Measurements from ENCODE around the gene TNS3. TPM values are rescaled to one million over a fixed set of nuclear protein-coding genes. Genes with fewer than 3 reads are reported as not detected.
A peak's percentile ranks its signal among the peaks of the same experiment; 100 is the strongest.
"Not testable (repeated sequence)": the region's sequence is repeated elsewhere in the genome, so short reads cannot be mapped to it uniquely, and the experiment has no call there.

The TNS3 gene
- total RNA-seq, 1 donor from 2014 or later = 42.4 TPM

DNA sequence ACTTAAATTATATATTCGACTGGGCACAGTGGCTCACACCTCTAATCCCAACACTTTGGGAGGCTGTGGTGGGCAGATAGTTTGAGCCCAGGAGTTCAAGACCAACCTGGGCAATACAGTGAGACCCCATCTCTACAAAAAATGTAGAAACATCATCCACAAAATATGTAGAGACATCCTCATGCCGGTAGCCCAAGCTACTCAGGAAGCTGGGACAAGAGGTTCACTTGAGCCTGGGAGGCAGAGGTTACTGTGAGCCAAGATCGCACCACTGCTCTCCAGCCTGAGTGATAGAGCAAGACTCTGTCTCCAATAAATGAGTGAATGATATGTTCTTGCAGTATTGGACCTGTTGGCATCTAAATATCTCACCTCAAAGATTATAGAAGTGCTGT lies 22.6 kb upstream of the TNS3 start:
- intact Hi-C loops (cut with micrococcal nuclease) = no loop called here
- no peak for DNase-seq
- ATAC-seq = peak; percentile 39

DNA sequence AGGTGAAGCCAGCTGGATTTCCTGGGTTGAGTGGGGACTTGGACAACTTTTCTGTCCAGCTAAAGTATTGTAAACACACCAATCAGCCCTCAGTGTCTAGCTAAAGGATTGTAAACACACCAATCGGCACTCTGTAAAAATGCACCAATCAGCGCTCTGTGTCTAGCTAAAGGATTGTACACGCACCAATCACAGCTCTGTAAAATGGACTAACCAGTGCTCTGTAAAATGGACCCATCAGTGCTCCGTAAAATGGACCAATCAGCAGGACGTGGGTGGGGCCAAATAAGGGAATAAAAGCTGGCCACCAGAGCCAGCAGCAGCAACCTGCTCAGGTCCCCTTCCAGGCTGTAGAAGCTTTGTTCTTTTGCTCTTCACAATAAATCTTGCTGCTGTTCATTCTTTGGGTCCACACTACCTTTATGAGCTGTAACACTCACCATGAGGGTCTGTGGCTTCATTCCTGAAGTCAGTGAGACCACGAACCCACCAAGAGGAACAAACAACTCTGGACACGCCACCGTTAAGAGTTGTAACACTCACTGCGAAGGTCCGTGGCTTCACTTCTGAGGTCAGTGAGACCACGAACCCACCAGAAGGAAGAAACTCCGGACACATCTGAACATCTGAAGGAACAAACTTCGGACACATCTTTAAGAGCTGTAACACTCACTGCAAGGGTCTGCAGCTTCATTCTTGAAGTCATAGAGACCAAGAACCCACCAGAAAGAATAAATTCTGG lies 21.8 kb upstream of the TNS3 start:
- DNase-seq; ATAC-seq; intact Hi-C loops (cut with micrococcal nuclease): not testable (repeated sequence)

DNA sequence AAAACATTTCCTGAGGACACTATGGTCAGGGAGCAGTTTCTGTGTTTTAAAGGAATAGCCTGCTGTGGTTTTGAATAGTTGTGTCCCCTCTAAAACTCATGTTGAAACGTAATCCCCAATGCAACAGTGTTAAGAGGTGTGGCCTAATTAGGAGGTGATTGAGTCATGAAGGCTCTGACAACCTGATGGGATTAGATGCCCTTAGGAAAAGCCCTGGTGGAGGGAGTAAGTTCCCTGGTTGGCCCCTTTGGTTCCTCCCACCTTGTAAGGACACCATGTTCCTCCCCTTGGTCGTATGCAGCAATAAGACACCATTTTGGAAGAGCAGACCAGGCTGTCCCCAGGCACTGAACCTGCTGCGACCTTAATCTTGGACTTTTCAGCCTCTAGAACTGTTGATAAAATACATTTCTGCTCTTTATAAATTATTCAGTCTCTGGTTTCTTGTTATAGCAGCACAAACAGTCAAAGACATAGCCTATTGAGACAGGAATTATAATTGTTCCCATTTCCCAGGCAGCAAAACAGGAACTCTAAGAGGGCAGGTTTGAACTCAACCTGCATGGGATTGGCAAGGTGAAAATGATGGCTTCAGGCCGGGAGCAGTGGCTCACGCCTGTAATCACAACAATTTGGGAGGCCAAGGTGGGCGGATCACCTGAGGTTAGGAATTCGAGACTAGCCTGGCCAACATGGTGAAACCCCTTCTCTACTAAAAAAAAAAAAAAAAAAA lies 20.5 kb upstream of the TNS3 start:
- no peak for ATAC-seq
- DNase-seq = no peak
- intact Hi-C loops (cut with micrococcal nuclease) = no loop called here

DNA sequence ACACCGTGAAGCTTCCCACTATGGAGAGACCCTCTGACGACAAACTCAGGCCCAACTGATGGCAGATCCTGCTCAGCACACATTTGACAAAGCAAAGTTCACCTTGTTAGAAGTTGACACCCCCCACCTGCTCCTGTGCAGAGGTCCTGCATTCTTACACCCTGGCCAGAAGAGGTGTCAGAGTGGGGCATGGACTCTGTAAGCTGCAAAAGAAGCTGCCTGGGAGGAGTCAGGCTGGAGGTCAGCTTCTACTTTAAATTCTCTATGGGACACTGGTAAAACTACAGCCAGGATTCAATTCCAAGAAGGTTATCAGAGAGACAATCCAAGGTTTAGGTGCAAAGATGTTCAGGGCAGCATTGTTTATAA lies 20.0 kb upstream of the TNS3 start:
- DNase-seq (no peak), ATAC-seq (no peak)
- intact Hi-C loops (cut with micrococcal nuclease) = no loop called here

DNA sequence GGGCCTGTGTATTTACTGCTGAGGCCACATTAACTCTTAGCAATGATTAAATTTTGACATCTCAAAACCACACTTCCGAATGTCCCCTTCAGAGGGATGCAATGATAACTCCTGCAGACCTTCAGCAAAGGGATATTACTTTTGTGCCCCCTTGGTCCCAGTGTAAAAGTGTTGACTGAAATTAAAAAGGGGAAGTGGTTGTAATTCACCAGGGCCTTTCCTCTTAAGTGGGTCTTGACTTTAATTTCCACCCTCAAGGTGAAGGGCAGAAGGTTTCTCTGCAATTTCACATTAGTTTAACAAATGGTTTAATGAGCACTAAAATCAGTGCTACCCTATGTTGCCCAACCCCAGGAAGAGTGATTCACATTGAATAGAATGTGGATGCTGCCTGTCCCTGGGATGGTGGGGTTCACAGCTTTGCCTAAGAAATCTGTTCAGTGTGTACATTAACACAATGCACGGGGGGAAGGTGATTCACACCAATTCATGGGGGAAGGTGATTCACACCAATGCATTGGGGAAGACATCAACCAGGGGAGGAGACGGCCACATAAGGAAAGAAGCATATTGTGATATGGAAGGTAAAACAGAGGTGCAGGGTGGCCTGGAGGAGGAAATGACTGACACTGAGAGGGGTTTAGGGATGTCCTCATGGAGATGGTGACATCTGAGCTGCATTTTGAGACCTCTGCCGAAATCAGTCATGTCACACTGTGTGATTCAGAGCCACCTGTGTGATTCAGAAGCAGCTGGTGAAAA lies 19.4 kb upstream of the TNS3 start:
- intact Hi-C loops (cut with micrococcal nuclease) = no loop called here
- DNase-seq = no peak
- no peak for ATAC-seq

DNA sequence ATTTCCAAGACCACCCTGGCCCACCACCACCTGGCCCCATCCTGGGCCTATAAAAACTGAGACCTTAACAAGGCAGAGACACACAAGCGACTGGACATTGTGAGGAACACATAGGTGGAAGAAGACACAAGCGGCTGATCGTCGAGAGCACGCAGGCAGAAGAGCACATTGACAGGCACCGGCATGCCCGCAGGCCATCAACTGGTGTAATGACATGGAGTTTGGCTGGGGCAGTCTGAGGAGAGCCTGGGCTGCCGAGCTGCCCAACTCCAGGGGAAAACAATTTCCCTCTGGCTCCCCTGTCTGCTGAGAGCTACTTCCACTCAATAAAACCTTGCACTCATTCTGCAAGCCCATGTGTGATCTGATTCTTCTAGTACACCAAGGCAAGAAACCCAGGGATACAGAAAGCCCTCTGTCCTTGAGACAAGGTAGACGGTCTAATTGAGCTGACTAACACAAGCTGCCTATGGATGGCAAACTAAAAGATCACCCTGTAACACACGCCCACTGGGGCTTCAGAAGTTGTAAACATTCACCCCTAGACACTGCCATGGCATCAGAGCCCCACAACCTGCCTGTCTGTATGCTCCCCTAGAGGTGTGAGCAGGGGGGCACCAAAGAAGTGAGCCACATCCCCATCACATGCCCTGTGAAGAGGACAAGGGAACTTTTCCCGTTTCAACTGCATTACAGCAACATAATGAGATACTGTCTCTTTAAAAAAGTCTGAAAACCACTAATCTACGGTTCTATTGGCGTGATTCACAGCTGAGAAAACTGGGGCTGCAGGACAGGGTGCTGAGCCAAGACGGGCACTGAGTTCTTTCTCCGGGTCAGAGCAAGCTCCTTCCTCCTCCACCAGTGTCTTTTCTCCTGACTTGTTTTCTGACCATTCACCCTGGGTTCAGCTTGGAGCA lies 18.5 kb upstream of the TNS3 start:
- ATAC-seq = peak; percentile 25
- intact Hi-C loops (cut with micrococcal nuclease) = no loop called here

DNA sequence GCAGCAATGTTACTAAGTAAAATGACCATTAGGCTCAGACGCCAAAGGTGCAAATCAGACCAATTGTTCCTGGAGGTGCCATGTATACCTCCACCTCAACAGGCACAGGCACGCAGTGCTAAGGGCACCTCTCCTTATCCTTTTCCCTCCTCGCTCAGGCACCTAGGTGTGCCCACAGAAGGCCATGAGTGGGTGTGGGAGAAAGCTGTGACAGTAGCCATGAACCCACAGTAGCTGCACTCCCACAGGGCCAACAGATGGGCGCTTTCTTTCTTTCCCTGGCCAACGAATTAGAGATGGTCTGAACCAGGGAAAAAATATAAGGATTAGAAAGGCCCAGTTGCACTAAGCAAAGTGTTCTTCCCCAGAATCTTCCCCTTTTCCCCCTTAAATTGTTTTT lies 15.5 kb upstream of the TNS3 start:
- intact Hi-C loops (cut with micrococcal nuclease) = no loop called here
- no peak for DNase-seq
- no peak for ATAC-seq

More for the DNA sequence above, 18.5 kb upstream of the TNS3 start:
- DNase-seq = no peak

DNA sequence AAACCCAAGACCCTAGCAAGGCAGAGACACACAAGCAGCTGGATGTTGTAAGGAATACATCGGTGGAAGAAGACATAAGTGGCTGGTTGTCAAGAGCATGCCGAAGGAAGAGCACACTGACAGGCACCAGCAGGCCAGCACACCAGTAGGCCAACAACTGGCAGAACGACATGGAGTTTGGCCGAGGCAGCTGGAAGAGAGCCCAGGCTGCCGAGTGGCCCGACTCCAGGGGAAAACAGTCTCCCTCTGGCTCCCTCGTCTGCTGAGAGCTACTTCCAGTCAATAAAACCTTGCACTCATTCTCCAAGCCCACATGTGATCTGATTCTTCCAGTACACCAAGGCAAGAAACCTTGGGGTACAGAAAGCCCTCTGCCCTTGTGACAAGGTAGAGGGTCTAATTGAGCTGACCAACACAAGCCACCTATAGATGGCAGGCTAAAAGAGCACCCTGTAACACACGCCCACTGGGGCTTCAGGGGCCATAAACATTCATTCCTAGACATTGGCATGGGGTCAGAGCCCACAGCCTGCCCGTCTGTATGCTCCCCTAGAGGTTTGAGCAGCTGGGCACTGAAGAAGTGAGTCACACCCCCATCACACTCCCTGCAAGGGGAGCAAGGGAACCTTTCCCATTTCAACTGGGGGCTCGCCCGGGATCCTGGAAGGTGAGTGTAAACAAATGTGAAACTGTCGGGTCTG lies 14.7 kb upstream of the TNS3 start:
- DNase-seq (peak; percentile 56), ATAC-seq (peak; percentile 77)
- intact Hi-C loops (cut with micrococcal nuclease) = no loop called here

DNA sequence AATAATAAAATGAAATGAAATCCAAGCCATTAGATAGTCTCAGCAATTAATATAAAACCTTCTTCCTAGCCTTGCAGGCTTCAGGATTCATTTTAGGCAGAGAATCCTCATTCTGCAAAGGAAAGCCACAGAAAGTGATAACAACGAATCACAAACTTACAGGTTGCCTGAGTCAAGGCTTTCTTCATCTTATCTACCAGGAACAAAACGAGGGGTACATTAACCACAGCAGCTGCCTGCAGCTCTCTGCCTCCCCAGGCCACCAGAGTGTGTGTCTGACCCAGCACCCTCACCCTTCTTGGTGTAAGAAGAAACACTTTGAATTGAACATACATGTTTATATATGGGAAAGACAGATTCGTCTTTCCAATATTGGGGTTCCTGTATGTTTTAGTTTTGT lies 12.5 kb upstream of the TNS3 start:
- intact Hi-C loops (cut with micrococcal nuclease) = no loop called here
- DNase-seq = no peak
- ATAC-seq = no peak

DNA sequence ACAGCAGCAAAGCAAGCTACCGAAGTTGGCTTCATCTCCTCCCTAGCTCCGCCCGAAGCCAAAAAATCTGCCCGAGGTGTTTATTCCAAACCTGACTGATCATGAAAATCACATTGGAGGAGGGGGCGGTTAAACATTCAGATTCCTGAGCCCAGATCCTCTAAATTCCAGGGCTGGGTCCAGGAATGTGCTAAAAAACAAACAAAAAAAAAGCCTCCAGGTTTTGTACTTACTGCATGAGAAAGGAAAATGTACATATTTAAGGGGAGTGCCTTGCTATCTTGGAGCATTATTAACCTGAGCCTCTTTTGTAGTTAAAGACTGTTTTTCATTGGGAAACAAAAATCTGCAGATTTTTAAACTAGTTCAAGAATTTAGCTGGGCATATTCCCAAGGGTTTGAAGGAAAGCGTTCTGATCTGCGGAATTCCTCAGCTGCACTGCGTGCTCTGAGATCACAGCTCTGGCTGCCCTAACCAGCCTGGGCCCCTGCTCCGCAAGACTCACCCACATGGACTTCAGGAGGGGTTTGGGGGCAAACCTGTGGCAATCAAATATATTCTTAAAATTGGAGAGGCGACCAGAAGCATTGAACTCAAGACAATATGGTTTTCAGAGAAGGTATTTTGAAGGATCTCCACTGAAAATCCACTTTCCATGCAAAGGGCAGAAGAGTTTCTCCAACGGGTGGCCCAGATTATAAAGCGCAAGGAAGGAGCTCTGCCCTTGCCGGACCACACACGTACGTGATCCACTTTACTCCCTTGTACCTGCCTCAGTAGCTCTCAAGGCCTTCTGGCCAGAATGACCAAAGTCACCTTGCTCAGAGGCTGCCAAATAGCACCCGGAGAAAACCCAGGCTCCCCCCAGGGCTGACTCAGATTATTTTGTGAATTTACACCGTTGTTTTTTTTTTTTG lies 10.0 kb upstream of the TNS3 start:
- no peak for DNase-seq
- intact Hi-C loops (cut with micrococcal nuclease) = no loop called here
- ATAC-seq = no peak

DNA sequence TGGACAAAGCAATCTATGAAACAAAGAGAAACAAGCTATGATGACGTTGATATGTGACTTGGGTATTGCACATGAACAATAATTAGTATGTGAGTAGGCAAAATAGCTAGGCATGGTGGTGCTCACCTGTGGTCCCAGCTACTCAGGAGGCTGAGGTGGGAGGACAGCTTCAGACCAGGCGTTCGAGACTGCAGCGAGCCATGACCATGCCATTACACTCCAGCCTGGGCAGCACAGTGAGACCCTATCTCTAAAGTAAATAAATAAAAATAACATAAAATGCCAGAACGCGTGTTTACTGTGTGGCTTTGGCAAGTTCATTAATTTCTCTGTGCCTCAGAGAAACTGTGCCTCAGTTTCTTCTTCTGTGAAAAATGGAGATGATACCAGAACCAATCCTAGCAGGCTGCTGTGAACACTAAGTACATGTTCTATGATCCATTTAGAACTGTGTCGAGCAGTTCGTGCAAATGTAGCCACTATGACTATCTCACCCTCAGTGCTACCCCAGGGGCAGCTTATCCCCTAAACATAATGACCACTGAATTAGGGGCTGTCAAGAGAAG lies 9.3 kb upstream of the TNS3 start:
- intact Hi-C loops (cut with micrococcal nuclease) = no loop called here
- ATAC-seq (no peak), DNase-seq (no peak)

DNA sequence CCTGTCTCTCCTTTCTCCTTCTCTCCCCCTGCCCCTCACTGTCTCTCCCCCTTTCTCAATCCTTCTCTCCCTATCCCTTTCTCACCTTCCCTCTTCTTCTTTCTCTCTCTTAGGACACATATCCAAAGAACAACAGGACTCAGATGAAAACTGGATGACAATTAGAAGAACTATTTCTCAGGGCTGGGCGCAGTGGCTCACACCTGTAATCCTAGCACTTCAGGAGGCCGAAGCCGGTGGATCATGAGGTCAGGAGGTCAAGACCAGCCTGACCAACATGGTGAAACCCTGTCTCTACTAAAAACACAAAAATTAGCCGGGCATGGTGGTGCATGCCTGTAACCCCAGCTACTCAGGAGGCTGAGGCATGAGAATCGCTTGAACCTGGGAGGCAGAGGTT lies 8.3 kb upstream of the TNS3 start:
- intact Hi-C loops (cut with micrococcal nuclease); ATAC-seq: not testable (repeated sequence)

DNA sequence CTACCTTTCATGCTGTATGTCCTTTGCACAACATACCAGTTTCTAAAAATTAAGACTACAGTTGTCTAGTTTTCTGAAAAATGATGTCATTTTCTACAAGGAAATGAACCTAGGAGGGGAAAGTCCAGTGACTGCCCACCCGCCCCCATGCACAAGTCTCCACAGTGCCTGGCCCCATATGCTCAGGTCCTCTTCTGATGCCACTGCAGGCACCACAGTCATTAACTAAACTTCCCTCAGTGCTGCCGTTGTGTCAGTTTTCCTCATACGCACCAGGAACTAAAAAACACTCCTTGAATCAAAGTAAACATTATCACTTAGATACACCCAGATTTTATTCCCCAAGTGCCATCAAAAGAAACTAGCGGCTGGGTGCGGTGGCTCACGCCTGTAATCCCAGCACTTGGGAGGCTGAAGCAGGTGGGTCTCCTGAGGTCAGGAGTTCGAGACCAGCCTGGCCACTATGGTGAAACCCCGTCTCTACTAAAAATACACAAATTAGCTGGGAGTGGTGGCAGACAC lies 6.9 kb upstream of the TNS3 start:
- intact Hi-C loops (cut with micrococcal nuclease) = no loop called here
- ATAC-seq (no peak), DNase-seq (no peak)

More for the DNA sequence above, 8.3 kb upstream of the TNS3 start:
- DNase-seq = not testable (repeated sequence)

DNA sequence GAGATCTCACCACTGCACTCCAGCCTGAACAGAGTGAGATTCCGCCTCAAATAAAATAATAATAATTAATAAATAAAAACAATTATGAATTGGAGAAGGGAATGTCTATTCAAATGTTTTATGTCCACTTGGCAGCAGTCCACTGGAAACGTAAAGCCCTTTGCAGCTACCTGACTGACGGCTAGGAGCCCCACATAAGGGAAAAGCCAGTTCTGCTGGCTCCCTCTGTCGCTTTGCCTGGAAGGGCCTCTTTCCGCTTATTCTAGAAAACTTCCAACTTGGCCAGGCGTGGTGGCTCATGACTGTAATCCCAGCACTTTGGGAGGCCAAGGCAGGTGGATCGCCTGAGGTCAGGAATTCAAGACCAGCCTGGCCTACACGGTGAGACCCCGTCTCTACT lies 6.1 kb upstream of the TNS3 start:
- ATAC-seq = no peak
- no peak for DNase-seq
- intact Hi-C loops (cut with micrococcal nuclease) = no loop called here

DNA sequence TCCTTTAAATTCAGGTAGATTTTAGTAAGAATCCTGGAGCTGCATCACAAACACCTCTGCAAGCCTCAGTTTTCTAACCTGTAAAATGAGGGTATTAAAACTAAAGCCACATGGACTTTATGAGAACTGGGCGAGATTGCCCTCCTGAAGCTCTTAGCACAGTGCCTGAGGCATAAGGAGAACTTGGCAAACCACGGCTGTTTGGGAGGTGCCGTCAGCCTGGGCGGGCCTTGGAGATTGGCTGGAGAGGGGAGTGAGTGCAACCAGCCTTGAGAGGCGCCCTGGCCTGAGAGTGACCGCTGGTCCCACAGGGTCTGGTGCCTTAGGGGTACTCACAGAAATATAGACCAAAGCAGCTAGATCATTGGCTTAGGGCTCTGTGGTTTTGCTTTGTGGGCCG lies 5.4 kb upstream of the TNS3 start:
- peak; percentile 47 for DNase-seq
- ATAC-seq = peak; percentile 50
- intact Hi-C loops (cut with micrococcal nuclease) = no loop called here

DNA sequence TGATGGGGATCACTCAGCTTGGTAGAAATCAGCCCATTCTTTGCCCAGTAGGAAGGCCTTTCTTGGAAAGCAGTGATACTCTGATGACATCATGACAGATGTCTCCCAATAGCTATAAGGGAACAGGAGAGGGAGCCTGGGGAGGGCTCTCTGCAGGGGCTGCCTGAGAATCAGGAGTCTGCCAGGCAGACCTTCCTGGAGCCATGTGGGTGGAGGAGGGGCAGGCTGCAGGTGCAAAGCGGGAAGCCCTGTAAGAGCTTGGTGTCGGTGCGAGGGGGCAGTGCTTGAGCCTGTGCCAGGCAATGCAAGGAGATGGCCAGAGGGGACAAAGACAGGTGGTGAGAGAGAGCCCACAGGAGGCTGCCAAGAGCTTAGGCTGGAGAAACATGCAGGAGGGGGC lies 5.0 kb upstream of the TNS3 start:
- DNase-seq (no peak), ATAC-seq (no peak)
- intact Hi-C loops (cut with micrococcal nuclease) = no loop called here

DNA sequence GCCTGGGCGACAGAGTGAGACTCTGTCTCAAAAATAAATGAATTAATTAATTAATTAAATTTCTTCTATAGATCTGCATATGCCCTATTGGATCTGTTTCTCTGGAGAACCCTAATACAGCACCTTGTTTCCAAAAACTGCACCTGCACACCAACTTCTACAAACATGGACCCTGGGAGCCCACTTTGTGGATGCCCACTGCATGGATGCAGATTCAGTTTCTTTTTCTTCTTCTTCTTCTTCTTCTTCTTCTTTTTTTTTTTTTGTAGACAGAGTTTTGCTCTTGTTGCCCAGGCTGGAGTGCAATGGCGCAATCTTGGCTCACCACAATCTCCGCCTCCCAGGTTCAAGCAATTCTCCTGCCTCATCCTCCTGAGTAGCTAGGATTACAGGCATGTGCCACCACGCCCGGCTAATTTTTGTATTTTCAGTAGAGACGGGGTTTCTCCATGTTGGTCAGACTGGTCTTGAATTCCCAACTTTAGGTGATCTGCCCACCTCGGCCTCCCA lies 4.3 kb upstream of the TNS3 start:
- intact Hi-C loops (cut with micrococcal nuclease); ATAC-seq: not testable (repeated sequence)

More for the DNA sequence above, 4.3 kb upstream of the TNS3 start:
- DNase-seq = not testable (repeated sequence)

All from left ventricle myocardium superior (tissue), 1 donor.